ENCODE data around the gene IGSF21.

DNA sequence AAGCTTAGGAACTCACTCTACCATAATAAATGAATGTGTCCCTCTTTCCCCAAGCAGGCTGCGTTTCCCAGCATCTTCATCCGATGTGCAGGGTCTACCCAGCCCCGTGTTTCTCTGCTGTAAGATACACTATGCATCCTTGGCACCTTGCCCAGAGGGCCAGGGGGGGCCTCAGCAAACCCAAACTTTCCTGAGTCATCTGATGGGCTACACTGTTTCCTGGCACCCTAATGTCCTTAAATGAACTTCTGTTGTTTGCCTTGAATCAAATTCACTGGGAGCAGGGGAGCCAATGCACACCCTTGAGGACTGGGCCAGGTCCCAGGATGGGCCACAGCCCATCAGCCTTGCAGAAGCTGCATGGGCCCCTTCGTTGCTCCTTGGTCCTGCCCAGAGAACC, 145.5 kb downstream of the IGSF21 start:
- TF ChIP-seq, protein P1, sequence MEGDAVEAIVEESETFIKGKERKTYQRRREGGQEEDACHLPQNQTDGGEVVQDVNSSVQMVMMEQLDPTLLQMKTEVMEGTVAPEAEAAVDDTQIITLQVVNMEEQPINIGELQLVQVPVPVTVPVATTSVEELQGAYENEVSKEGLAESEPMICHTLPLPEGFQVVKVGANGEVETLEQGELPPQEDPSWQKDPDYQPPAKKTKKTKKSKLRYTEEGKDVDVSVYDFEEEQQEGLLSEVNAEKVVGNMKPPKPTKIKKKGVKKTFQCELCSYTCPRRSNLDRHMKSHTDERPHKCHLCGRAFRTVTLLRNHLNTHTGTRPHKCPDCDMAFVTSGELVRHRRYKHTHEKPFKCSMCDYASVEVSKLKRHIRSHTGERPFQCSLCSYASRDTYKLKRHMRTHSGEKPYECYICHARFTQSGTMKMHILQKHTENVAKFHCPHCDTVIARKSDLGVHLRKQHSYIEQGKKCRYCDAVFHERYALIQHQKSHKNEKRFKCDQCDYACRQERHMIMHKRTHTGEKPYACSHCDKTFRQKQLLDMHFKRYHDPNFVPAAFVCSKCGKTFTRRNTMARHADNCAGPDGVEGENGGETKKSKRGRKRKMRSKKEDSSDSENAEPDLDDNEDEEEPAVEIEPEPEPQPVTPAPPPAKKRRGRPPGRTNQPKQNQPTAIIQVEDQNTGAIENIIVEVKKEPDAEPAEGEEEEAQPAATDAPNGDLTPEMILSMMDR (IDR thresholded peaks at IDR 0.05; ENCODE audit: poor library complexity), result no peak
- TF ChIP-seq EZH2 (IDR thresholded peaks at IDR 0.05; ENCODE audit: borderline replicate concordance), result no peak
